H1 (cell line): ENCODE measurements around the gene ATAT1.

Source experiments
- BACH1 ChIP-seq: IDR thresholded peaks from 2 replicates; pipeline ENCODE4 v1.6.1; 2012; ENCODE audit warnings: low read length, improper control_type of control experiment
- CEBPB ChIP-seq: IDR thresholded peaks from 2 replicates; pipeline ENCODE4 v1.6.1; 2012; ENCODE audit warnings: low read depth, low read length
- CTCF ChIP-seq, 3 experiments: IDR thresholded peaks; 1 replicate in 2 of 3; 2 replicates in 1 of 3; pipeline versions ENCODE4 v1.5.1 to v1.6.1; 2011; ENCODE audit warnings: low read length in 3 of 3, mild to moderate bottlenecking in 3 of 3, inconsistent platforms in 2 of 3, low read depth in 1 of 3, moderate library complexity in 1 of 3; ENCODE audit not compliant: insufficient read depth in 1 of 3; ENCODE audit errors: control extremely low read depth in 1 of 3
- EP300 ChIP-seq, 2 experiments: IDR thresholded peaks; 1 replicate in 1 of 2; 2 replicates in 1 of 2; pipeline ENCODE4 v1.6.1; 2011 to 2012; ENCODE audit warnings: low read depth in 2 of 2, low read length in 2 of 2, mild to moderate bottlenecking in 2 of 2, borderline replicate concordance in 1 of 2, inconsistent platforms in 1 of 2, moderate library complexity in 1 of 2
- EZH2 ChIP-seq: fragments of 200-600 bp; sonication (generic); IDR thresholded peaks from 2 replicates; pipeline ENCODE4 v1.7.1; 2012; ENCODE audit warnings: low read depth, mild to moderate bottlenecking, moderate library complexity, low read length, inconsistent platforms; ENCODE audit not compliant: severe bottlenecking
- POLR2AphosphoS5 ChIP-seq: IDR thresholded peaks from 2 replicates; pipeline ENCODE4 v1.6.1; 2011; ENCODE audit warnings: low read depth, low read length
- RFX5 ChIP-seq: IDR thresholded peaks from 2 replicates; pipeline ENCODE4 v1.6.1; 2011; ENCODE audit warnings: low read depth, low read length, improper control_type of control experiment, borderline replicate concordance
- SUZ12 ChIP-seq: fragments of 200-600 bp; sonication (generic); IDR thresholded peaks from 2 replicates; pipeline ENCODE4 v1.6.1; 2012; ENCODE audit warnings: mild to moderate bottlenecking, inconsistent platforms, low read length, moderate library complexity, mixed read lengths
- TBP ChIP-seq: IDR thresholded peaks from 2 replicates; pipeline ENCODE4 v1.6.1; 2011; ENCODE audit warnings: low read depth, low read length, improper control_type of control experiment
- TCF12 ChIP-seq: IDR thresholded peaks from 2 replicates; pipeline ENCODE4 v1.6.1; 2011; ENCODE audit warnings: low read depth, mild to moderate bottlenecking, low read length
- YY1 ChIP-seq: IDR thresholded peaks from 2 replicates; pipeline ENCODE4 v1.6.1; 2011; ENCODE audit warnings: low read depth, mild to moderate bottlenecking, low read length

- TF ChIP-seq POLR2AphosphoS5: peak; percentile 99
- TF ChIP-seq RFX5: no peak
- TF ChIP-seq CTCF (IDR thresholded peaks at IDR 0.05; ENCODE audit: control extremely low read depth in 1 of 3, insufficient read depth in 1 of 3, low read depth in 1 of 3, low read length in 3 of 3): no peak
- TF ChIP-seq YY1: peak; percentile 95
- no peak for TF ChIP-seq CEBPB
- TF ChIP-seq SUZ12: no peak
- no peak for TF ChIP-seq BACH1
- peak in 1 of 2 experiments; percentile 2; a peak in 1 of 3 replicates for TF ChIP-seq EP300 (IDR thresholded peaks at IDR 0.05; ENCODE audit: borderline replicate concordance in 1 of 2, low read depth in 2 of 2, low read length in 2 of 2)
- TF ChIP-seq TCF12: 0 out of 2 replicates have a peak, but pooled peaks have one; percentile 20
- TF ChIP-seq EZH2: no peak
- peak; percentile 99 for TF ChIP-seq TBP
Observed at GRCh38 chr6:30616811-30617564, 9.7 kb upstream of the ATAT1 start, which contains the start of gene PPP1R10.
